ENCODE data around the gene IFITM1.
A peak's percentile ranks its signal among the peaks of the same experiment; 100 is the strongest.
"Not testable (repeated sequence)": the region's sequence is repeated elsewhere in the genome, so short reads cannot be mapped to it uniquely, and the experiment has no call there.

The IFITM1 gene

DNA sequence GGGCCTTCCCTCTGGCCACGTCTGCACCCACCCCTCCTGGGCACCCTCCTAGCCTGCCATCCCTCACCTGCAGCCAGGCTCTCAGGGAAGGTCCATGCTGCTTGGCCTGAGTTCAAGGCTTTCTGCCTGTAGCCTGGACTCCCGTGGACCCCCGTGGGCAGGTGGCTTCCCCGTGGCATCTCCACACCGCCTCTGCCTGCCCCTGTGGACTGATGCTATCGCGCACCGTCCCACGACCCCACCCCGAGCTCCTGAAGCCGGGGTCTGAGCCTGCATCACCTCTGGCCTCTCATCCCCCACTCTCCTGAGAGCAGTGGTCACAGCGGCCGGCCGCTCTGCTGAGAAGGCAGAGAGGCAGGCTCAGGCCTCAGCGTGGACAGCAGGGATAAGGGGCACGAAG is 19.1 kb upstream of the IFITM1 start:
- no peak for DNase-seq

DNA sequence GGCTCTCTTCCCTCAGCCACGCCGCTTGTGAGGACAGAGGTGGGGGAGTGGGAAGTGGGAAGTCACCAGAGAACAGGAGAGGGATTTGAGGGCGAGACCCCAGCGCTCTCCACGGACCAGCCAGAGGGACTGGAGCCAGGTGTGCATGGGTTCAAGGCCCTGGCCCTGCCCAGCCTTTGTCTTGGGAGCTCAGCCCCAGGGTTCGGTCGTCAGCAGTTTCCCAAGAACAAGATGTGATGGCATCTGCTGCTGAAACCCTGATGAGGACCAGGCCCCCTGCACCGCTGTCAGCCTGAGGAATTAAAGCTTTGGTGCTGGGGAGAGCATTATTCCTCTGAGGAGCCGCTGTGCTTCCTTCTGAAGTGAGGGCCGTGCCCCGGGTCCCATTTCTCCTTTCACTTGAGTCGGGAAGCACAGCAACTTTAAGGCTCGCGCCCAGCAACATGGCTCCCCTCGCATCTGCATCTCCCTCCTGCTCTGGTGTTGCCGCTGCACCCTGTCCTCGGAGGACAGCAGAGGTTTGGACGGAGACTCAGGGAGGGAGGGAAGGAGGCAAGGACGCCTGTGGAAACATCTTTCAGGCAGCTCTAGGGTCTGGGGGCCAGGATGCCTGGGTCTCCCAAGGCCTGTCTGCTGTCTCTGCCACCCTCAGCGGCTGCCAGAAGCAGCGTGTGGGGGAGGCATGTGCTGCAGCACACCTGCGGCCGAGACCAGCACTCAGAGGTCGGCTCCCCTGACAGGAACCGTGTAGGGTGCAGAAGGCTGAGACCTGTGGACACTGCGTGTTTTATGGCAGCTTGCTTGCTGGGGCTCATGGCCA is 18.3 kb upstream of the IFITM1 start:
- no peak for DNase-seq

DNA sequence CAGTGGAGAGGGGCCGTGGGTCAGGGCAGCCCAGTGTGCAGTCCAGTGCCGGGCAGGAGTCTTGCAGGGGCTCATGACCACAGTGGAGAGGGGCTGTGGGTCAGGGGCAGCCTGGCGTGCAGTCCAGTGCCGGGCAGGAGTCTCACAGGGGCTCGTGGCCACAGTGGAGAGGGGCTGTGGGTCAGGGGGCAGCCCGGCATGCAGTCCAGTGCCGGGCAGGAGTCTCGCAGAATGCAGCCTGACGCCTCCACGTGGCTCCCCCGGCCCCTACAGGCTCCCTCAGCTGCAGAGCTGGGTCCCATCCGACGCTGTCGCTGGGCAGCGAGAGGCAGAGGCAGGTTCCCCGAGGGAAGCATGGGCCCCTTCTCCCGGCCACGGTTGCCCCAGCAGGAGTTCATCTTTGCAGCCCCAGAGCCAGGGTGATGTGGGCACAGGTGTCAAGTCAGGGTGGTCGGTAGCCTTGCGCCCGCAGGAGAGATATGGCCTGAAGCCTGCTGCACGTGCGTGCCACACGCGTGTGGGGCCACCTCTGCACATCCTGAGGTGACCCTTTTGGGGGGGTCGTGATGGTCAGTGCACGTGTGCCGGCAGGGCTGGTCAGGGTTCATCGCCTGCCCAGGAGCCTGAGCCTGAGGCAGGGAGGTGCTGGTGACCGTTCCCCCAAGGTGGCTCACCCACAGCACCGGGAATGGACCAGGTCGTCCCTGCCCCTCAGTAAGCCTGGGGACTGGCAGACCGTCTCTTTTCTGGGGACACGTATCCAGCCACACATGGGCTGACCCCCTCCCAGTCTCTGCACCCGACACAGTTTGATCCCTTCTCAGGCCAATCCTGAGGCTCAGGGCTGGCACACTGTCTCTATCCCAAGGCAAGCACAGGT is 17.4 kb upstream of the IFITM1 start:
- no peak for DNase-seq

DNA sequence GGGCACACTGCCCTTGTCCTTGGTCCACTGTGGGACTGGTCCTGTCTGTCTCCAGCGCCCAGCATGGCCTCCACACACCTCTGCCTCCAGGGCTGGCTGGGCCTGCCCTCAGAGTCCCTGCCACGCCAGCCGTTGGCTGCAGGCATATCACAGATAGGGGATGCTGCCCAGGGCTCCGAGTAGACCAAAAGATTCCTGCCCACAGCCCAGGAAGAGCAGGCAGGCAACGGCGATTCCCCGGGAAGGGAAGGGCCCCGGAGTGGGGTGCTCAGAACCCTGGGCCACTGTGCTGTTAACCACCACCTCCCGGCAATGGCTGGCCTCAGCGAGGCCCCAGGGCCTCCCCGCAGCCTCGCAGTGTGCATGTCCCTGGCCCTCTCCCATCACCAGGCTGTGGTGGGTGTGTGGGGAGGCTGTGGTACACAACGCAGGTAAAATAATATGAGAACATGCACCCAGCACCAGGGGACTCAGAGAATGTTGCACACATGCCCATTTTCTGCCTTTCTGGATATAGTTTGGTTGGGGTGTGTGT is 16.7 kb upstream of the IFITM1 start:
- DNase-seq = no peak

DNA sequence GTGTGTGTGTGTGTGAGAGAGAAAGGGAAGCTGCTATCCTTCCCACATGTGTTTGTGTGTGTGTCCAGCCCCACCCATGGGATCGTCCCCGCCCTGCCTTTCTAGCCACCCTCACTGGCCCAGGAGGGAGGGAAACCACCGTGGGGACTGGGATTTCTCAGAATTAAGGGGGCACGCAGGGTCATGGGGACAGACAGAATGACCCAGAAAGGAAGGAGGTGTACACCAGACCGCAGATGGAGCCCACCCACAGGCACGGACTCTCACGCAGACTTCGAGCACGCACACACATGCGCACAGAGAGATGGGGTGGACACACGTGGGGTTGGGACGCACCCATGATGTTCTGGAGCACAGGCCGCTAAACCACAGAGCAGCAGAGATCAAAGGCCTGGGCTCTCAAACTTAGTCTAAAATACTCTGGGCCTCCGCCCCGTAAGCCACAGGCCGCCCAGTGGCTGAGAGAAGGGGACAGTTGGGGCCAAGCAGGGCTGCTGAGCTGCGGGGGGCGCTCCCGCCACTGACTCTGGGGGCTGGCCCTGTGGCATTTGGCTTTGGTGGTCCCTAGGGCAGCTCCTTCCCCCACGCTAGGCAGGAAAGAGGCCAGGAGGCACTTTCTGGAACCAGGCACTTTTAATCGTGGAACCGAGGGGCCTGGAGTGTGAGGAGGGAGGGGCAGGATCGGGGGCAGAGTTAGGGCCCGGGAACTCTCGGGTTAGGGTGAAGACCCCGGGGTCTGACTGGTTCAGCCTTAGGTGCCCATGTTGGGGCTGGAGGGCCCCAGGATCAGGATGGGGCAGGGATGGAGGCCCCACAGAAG is 16.0 kb upstream of the IFITM1 start:
- no peak for DNase-seq

DNA sequence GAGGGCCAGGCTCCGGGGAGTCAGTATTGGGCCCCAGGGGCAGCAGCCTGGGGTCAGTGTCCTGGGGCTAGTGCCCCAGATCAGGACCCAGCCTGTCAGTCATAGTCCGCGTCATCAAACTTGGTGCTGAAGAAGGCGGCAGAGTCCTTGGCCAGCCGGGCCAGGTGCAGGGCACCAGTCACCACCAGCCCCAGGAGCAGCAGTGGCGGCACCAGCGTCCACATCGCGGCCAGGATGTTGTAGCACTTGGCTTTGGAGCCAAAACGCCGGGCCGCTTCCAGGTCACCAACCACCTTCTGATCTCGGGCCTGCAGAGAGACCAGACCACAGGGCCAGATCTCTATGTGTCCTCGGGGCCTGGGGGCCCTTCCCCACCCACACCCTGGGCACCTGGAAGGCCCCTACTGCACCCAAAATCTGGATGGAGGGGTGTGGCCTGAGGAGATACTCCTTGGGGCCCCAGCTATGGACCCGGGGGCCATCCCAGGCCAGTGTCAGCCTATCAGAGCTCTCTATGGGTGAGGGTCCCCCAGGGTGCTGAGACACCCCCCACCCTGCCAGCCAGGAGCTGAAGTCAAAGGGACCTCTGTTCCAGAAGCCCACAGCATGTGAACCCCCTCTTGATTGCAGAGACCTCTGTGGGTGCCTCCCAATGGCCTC is 15.3 kb upstream of the IFITM1 start:
- no peak for DNase-seq

DNA sequence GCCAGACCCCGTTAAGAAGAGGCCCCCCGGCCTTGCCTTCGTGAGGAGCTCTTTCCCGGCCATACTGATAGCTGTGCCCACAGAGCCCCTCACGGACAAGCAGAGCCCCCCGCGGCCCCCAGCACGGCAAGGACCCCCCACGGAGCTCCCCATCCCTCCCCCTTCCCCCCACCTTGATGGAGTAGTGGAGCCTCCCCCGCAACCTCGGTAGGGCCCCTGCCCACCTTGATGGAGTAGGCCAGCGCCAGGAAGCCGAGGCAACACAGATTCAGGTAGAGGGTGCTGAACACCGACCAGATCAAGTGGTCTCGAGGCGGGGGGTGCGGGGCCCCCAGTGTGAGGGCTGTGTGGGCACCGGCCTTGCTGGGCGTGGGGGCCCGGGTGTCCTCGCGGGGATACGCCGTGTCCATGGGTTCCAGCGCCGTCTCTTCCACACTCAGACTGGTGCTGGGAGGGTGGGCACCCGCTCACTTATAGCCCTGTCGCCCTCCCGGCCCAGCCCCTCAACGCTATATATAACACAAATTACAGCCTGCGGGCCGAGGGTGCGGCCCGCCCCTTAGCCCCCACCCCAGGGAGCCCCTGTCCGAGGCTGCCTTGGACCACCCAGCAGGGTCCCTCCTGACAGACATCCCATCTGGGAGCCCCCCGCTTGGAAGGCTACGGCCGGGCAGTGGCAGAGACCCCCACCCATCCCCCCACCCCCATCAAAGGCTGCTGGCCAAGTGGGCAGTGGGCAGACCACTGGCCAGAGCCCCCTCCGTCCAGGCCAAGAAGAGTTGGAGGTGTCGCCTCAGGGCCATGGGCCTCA is 14.6 kb upstream of the IFITM1 start, which contains the start of gene IFITM5:
Gene IFITM5 (minus strand): TSS at position 446 of the 811 bp plus-strand sequence. CDS start 36 bp downstream, at position 410.
- DNase-seq = no peak

DNA sequence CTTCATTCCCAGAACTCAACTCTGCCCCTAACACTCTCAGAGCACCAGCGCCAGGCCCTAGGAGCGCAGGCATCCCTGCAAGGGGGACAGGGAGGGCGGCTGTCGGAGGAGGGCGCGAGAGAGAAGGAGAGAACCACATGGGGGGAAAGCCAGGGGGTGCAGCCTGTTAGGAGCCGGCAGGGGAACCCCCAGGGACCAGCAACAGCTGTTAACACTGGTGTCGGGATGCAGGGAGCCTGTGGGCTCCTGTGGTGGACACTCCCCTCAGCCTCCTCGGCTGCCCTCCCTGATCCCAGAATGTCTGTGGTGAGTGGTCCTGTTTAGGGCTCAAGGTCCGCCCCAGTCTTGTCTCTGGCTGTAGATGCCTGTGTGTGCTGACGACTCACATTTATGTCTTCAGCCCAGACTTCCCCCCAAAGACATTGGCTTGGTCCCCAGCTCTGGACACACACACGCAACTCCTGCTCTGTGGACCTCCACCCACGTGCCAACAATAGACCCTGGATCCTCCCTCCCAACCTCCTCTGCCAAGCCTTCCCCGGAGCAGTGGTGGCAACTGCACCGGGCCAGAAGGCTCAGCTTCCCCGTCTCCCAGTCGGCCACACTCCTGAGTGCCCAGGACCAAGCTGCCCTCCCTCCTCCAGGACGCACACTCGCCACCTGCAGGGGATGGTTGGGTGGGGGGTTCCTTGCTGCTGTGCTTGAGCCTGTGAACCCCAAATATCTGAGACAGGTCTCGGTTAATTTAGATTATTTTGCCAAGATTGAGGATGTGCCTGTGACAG is 13.7 kb upstream of the IFITM1 start:
- DNase-seq = no peak

DNA sequence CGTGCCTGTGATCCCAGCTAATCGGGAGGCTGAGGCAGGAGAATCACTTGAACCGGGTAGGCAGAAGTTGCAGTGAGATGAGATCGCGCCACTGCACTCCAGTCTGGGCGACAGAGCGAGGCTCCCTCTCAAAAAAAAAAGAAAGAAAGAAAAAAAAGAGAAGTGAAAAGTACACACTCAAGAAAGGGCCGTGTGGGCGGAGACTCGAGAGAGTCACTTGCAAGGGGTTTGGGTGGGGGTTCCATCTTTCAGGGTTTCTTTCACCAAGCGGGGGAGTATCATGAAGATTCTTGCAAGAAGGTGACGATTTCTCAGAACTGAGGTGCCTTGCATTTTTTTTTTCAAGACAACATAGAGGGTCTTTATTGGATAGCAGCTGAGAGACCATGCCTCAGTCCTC is 10.5 kb upstream of the IFITM1 start:
- DNase-seq = no peak

DNA sequence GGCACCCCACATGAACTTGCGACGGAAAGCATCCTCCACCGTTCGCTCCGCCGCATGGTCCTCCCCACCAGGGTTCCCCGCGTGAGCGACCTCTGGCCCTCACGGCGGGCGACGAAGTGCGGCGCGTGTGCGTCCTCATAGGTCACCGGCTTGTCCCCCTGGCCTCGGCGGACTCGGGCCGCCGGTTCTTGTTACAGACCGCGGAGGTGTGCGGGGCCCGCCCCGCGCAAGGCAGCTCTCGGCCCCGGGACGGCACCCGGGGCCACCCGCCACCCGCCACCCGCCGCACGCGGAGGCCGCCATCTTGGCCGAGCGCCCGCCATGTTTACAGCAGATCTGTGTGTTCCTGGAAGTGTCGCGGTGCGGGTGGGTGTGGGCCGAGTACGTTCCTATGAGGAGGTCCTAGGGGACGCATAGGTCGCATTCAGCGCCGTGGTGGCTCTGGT is 9.8 kb upstream of the IFITM1 start:
- no peak for DNase-seq

DNA sequence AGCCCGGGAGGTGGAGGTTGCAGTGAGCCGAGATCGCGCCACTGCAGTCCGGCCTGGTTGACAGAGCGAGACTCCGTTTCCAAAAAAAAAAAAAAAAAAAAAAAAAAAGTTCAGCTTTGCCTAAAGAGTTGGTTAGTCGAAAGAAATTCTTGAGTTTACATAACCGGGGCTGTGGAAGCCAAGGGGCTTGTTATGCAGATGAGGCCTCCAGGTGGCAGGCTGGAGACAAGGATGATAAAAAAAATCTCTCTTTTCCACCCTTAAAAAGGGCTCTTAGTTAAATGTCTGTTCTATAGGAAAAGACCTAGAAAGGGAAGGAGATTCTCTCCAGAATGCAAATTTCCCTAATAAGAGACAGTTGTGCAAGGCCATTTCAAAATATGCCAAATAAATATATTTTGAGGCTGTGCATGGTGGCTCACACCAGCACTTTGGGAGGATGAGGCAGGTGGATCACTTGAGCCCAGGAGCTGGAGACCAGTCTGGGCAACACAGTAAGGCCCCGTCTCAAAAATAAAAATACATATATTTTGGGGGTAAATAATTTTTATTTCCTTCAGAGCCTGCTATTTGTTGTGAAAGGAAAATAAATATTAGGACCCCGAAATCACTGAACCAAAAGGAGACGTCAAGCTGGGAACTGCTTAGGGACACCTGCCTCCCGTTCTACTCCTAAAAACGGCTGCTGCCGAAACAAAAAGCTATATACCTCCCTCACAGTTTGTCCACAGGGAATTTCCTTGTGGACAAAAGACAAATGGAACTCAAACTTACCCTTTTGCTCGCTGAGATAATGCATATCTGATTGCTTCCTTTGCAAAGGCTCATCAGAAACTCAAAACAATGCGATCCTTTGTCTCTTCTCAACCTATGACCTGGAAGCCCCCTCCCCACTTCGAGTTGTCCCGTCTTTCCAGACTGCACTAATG is 8.7 kb upstream of the IFITM1 start:
- DNase-seq = peak; percentile 33

DNA sequence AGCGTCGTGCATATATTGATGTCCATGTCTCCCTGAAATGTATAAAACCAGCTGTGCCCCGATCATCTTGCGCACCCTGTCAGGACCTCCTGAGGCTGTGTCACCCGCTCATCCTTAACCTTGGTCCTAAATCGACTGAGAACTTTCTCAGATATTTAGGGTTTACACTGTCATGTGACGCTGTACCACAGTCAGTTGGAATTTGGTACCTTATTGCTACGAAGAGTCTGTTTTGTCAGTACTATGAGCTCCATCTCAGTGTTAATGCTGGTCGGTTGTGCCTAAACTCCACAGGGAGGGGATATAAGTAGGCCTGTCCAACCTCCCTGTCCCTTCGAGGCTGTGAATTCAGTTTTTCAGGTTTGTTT is 8.0 kb upstream of the IFITM1 start:
- DNase-seq = no peak

DNA sequence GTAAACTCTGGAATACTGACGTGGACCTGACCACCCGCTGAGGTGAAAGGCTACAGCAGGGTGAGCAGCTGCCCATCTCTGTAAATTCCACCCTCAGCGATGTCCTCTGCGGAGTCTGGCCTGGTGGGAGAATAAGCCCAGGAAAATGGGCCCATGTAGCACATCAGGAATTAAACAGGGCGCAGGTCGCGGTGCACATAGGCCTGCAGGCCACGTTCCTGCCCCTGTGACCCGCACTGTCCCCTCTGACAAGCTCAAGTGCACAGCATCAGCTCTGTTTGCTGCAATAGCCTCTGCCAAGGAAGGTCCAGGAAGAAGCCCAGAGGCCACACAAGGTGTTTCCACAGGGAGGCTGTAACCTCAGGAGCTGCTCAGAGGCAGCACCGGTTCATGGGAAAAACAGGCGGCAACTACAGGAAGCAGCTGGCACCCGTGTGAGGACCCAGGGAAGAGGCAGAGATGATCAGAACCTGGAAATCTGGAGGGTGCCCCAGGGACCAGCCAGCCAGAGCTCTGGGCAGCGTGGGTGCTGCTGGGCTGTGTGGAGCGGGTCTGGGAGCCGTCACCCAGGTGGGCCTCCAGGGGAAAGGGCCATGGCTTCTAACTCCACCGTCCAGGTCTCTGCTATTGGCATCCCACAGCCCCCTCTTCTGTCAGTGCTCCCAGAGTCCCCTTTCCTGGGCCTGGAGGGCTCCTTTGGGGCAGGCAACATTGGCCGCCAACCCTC is 7.0 kb upstream of the IFITM1 start:
- DNase-seq = no peak

DNA sequence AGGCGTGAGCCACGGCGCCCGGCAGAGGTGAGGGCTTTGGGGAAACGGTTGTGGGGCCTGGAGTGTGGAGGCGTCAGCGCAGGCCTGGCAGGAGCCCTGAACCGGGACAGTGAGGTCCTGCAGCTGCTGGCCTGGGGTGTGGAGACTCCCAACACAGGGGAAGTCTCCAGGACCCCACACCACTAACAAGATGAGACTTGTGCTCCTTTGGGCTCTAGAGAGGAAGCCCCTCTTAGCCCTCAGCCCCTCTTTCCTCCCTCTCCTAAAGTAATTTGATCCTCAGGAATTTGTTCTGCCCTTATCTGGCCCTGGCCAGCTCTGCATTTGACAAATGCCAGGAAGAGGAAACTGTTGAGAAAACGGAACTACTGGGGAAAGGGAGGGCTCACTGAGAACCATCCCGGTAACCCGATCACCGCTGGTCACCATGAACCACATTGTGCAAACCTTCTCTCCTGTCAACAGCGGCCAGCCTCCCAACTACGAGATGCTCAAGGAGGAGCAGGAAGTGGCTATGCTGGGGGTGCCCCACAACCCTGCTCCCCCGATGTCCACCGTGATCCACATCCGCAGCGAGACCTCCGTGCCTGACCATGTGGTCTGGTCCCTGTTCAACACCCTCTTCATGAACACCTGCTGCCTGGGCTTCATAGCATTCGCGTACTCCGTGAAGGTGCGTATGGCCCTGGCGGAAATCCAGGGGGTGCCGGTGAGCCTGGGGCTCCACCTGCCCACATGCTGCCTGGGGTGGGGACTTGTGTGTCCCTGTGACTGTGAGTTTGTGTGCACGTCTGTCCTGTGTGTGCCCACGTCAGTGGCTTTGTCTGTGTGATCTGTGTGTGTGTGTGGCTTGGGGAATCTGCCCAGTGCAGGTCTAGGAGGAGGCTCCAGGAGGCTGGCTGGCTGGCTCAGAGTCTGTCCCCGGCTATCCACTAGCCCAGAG is 5.8 kb upstream of the IFITM1 start, which contains the start of gene IFITM2:
Gene IFITM2 (plus strand): TSS at position 51 of the 943 bp plus-strand sequence. CDS start 377 bp downstream, at position 428.
- peak; percentile 57 for DNase-seq

DNA sequence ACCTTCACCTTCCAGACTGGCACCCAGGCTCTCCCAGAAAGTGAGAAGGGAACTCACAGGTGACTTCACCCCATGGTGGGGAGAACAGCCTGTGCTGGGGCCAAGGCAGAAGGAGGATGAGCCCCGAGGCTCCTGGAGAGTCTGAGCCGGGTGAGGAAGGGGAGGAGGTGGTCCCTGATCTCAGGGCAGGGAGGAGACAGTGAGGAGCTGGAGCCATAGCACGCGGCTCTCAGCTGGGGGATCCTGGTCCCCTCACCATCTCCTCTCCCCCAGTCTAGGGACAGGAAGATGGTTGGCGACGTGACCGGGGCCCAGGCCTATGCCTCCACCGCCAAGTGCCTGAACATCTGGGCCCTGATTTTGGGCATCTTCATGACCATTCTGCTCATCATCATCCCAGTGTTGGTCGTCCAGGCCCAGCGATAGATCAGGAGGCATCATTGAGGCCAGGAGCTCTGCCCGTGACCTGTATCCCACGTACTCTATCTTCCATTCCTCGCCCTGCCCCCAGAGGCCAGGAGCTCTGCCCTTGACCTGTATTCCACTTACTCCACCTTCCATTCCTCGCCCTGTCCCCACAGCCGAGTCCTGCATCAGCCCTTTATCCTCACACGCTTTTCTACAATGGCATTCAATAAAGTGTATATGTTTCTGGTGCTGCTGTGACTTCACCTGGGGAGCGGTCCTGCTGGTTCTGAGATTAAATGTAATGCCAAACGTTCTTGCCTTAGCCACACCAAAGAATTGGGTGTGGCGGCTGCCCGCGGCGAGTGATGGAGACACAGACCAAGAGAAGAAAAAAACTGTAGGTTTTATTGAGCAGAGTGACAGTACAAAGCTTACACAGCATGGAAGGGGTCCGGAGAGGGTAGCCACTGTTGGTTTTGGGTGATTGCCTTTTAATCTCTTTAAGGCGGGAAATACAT is 4.8 kb upstream of the IFITM1 start:
- DNase-seq = not testable (repeated sequence)

DNA sequence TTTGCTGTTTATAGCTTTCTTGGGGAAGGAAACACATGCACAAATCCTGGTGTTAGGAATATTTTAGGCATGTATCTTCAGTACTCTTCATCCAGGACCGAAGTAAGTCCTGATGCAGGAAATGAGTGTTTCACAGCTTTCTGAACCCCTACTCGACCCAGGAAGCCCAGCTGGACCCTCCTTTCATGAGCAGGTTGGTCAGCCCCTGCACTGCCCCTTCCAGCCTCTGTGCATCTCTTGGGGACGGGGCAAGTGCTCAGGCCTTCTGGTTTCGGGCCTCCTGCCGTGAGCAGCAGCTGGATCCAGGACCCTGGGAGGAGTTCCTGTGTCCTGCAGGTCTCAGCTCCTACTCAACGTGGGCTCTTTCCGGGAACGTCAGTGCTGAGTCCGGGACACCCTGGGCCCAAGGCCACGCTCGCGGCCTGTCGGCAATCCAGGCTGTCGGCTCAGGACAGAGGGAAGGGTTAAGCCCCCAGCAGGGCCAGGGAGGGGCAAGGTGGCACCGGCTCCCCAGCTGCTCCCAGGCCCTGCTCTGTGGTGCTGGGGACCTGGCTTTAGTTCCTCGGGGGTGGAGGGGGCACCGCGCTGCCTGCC is 3.8 kb upstream of the IFITM1 start:
- DNase-seq = not testable (repeated sequence)
